Right lobe of liver (tissue), 6 donors: ENCODE data around the gene SYAP1. TPM values are rescaled to one million over a fixed set of nuclear protein-coding genes. Genes with fewer than 3 reads are reported as not detected.

Experiments used
- ATAC-seq, 4 donors: fragments of 200-7000 bp; cut with Tn5 transposase; one replicate each; pipeline ENCODE4 v1.9.1; 2020; ENCODE audit warnings: mild to moderate bottlenecking in 4 of 4, moderate library complexity in 4 of 4
- DNase-seq, 3 donors: peaks; one replicate each; pipeline ENCODE4 v3.0.0-alpha.2; 2020
- H3K27ac ChIP-seq, 3 donors: fragments of 200-600 bp; one replicate each; pipeline ENCODE4 v1.8.0; 2022
- H3K27me3 ChIP-seq, 2 donors: fragments of 200-600 bp; one replicate each; pipeline ENCODE4 v1.8.0; 2022
- H3K36me3 ChIP-seq, 4 donors: fragments of 200-600 bp; sonication (generic) in 1 of 4; one replicate each; pipeline versions ENCODE4 v1.5.1 to v1.8.0; 2017 to 2022; ENCODE audit warnings: control low read depth in 1 of 4
- H3K4me1 ChIP-seq, 4 donors: fragments of 200-600 bp; sonication (generic) in 1 of 4; one replicate each; pipeline versions ENCODE4 v1.5.1 to v1.8.0; 2017 to 2022; ENCODE audit warnings: control low read depth in 1 of 4
- H3K4me3 ChIP-seq, 3 donors: fragments of 200-600 bp; one replicate each; pipeline ENCODE4 v1.8.0; 2022
- H3K9me3 ChIP-seq, 4 donors: fragments of 200-600 bp; sonication (generic) in 1 of 4; one replicate each; pipeline versions ENCODE4 v1.5.1 to v1.8.0; 2017 to 2022; ENCODE audit warnings: control low read depth in 1 of 4
- CTCF ChIP-seq, 4 donors: fragments of 200-600 bp in 3 of 4; fragments of 450-650 bp in 1 of 4; IDR thresholded peaks; one replicate each; pipeline versions ENCODE4 v1.5.1 to v1.8.0; 2016 to 2022; ENCODE audit warnings: antibody characterized with exemption in 4 of 4, mild to moderate bottlenecking in 2 of 4
- POLR2A ChIP-seq: fragments of 450-650 bp; IDR thresholded peaks from one replicate; pipeline ENCODE4 v1.6.1; 2017; ENCODE audit warnings: antibody characterized with exemption, mild to moderate bottlenecking
- WGBS: methylation state at CpG from one replicate; pipeline ENCODE4 v1.1.6; 2018; ENCODE audit warnings: low coverage, low lambda C conversion rate; ENCODE audit not compliant: insufficient coverage; ENCODE audit errors: missing lambda C conversion rate; 5-methylcytosine and 5-hydroxymethylcytosine counted together
- intact Hi-C, 2 donors: fragments of 100-400 bp; cut with DNase I; formaldehyde crosslinking; loops; one replicate each; pipeline versions ENCODE4 v1.11.2 to v1.14.1; 2022
- total RNA-seq, 6 experiments: library from RNA; depleted of rRNA in 2 of 6; stranded (reverse); fragments of >200 nt in 2 of 6; fragmentation: NEBNext Ultra II Directional in 3 of 6; extraction: Animal tissue kit (Norgen Biotek cat#: 25700) in 3 of 6; gene quantifications; one replicate each; pipeline versions ENCODE4 v1.1.0 to v1.2.4, GENCODE V29; 2016 to 2023
- donor health status: DM: no; HTN: yes; CAD: no.
- donor health status: DM: no; HTN: no; CAD: no.
- donor health status: DM: no; HTN: no; CAD: no.
- donor health status: DM: no; HTN: yes; CAD: no.
- donor health status: DM: no; HTN: yes; CAD: no.

Gene SYAP1
- total RNA-seq, 6 experiments from 2014 or later: 22.5 to 35.7 (median 29.5) TPM

DNA sequence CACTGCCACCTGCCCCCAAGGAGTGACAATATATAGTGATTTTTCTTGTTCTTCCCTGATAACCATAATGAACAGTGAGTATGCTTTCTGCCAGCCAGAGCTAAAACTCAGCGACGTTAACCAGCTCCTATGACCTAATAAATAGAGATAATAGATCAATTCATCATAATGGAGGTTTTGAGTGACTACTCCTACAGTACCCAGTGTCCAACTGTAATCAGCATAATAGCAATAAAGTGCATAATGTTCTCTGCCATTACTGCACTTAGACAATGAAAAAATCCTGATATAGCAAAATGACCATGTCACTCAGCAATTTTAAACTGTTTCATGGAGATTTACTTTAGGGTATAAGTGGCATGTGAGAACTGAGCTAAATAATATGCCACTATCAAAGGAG is 46.2 kb downstream of the SYAP1 start:
- H3K27me3 ChIP-seq: no peaks in the 10 kb centered on the region
- DNase-seq (no peak), ATAC-seq (no peak)
- WGBS: 69% methylated on average over 2 of the region's 2 CpGs
- no peak overlapping the region for H3K27ac ChIP-seq
- peaks cover 0 to 7% (median 2%) of the 10 kb centered on the region in 4 donors for H3K36me3 ChIP-seq
- H3K4me3 ChIP-seq: no peak overlapping the region
- TF ChIP-seq POLR2A: no peak
- no peak for TF ChIP-seq CTCF (IDR thresholded peaks at IDR 0.05)
- no peaks in the 10 kb centered on the region for H3K9me3 ChIP-seq
- H3K4me1 ChIP-seq: no peaks in the 10 kb centered on the region
- intact Hi-C loops: no loop called here

DNA sequence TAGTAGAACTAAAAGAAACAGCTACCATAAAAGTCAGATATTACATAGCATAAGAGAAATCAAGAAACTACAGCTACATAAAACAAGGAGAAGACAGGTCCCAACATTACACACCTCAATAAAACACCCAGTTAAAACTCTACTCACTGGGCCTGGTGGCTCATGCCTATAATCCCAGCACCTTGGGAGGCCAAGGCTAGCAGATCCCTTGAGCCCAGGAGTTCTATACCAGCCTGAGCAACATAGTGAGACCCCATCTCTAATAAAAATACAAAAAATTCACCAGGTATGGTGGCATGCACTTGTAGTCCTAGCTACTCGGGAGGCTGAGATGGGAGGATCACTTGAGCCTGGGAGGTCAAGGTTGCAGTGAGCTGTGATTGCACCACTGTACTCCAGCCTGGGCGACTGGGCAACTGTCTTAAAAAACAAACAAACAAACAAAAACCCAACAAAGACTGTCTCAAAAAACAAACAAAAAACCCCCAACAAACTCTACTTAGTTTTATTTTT is 51.6 kb downstream of the SYAP1 start:
- no peaks in the 10 kb centered on the region for H3K4me1 ChIP-seq
- DNase-seq: no peak
- H3K27me3 ChIP-seq: no peaks in the 10 kb centered on the region
- H3K36me3 ChIP-seq: no peaks in the 10 kb centered on the region
- no peak for TF ChIP-seq POLR2A
- no peak for TF ChIP-seq CTCF (IDR thresholded peaks at IDR 0.05)
- WGBS: 45% methylated on average over 2 of the region's 2 CpGs
- H3K4me3 ChIP-seq: no peak overlapping the region
- H3K9me3 ChIP-seq: no peaks in the 10 kb centered on the region
- no peak for ATAC-seq
- H3K27ac ChIP-seq: no peak overlapping the region
- intact Hi-C loops: no loop called here

DNA sequence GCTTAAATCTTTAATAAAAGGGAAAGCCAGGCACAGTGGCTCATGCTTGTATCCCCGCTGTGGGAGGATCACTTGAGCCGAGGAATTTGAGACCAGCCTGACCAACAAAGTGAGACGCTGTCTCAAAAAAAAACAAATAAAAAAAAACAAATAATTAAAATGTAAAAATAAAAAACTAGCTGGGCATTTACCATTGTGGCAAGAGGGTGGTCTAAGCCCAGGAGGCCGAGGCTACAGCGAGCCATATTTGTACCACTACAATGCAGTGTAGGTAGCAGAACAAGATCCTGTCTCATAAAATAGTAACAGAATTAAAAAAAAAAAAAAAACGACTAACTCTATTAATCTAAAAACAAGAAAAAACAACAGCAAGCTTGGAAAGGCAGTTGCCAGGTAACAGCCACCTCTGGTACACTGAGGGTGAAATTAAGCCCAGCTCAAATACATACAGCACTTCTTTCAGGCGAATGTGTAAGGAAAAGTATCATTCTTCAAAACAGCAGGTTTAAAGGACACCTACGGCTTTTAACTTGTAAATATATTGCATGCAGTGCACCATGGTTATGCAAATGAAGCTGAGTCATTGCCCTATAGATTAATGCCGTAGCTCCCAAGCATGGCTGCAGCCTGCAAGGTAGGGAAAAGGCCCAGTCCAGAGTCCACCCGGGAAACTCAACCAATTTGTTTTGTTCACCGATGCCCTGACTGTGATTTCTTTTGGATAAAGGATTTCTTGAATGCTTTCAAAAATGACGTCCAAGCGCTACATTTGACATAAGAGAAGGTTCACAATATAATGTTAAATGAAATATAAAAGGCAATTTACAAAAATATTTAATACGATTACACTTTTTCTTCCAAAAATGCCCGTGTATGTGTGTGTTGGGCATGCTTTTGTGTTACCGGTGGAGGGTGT is 52.3 kb downstream of the SYAP1 start:
- no peak for DNase-seq
- Histone ChIP-seq H3K4me3 (no peak overlapping the region), H3K27ac (no peak overlapping the region), H3K4me1 (no peaks in the 10 kb centered on the region), H3K36me3 (no peaks in the 10 kb centered on the region), H3K27me3 (no peaks in the 10 kb centered on the region), H3K9me3 (no peaks in the 10 kb centered on the region)
- whole genome bisulfite sequencing: 44% methylated on average over 16 of the region's 16 CpGs
- no peak for ATAC-seq
- TF ChIP-seq POLR2A: no peak
- no peak for TF ChIP-seq CTCF (IDR thresholded peaks at IDR 0.05)
- intact Hi-C loops: no loop called here

DNA sequence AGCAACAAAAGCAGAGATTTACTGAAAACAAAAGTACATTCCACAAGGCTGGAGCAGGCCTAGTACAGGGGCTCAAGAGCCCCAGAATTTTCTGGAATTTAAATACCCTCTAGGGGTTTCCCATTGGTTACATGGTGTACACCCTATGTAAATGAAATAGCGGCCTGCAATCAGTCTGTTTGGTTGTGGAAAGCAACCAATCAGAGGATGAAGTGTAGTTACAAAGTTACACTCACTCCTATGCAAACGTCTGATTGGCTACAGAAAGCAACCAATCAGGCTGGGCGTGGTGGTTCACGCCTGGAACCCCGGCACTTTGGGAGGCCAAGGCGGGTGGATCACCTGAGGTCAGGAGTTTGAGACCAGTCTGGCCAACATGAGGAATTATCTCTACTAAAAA is 53.0 kb downstream of the SYAP1 start:
- Histone ChIP-seq H3K36me3 (no peaks in the 10 kb centered on the region), H3K4me3 (no peak overlapping the region), H3K27ac (no peak overlapping the region), H3K27me3 (no peaks in the 10 kb centered on the region), H3K9me3 (no peaks in the 10 kb centered on the region), H3K4me1 (no peaks in the 10 kb centered on the region)
- ATAC-seq: no peak
- TF ChIP-seq POLR2A: no peak
- no peak for TF ChIP-seq CTCF (IDR thresholded peaks at IDR 0.05)
- intact Hi-C loops: no loop called here
- WGBS: 82% methylated on average over 5 of the region's 6 CpGs
- DNase-seq: no peak
